Femur (tissue), 1 donor: ENCODE measurements around the gene IPCEF1.
"Not testable (repeated sequence)": the region's sequence is repeated elsewhere in the genome, so short reads cannot be mapped to it uniquely, and the experiment has no call there.

Experiments
- DNase-seq: peaks from one replicate; pipeline ENCODE4 v3.0.0-alpha.2; 2017

The IPCEF1 gene

DNA sequence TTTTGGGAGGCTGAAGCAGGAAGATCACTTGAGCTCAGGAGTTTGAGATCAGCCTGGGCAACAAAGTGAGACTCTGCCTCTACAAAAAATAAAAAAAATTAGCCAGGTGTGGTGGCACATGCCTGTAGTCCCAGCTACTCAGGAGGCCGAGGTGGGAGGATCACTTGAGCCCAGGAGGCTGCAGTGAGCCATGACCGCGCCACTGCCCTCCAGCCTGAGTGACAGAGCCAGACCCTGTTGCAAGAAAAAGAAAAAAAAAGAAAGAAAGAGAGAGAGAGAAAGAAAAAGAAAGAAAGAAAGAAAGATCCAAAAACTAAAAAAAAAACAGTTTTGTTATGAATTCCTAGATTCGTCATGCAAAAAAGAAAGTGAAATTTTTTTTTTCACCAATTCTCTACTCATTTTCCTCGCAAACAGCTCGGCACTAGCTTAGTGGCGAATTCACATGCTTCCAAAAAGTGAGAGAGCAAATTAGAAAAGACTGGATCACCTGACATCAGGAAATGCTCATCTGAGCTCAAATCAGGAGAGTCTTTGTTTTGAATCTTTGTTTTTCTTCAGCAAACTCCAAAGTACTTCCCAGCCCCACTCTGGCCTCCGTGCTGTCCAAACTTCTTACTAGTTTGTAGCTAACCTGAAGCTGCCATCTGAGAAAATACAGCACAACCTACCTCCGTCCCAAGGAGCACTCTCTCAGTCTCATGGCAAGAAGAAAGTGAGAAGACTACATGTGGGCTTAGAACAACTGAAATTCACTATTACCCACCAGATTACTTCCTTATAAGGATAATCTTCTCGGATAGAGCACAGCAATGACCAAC lies 27.0 kb downstream of the IPCEF1 start:
- no peak for DNase-seq

- DNase-seq, result not testable (repeated sequence)
These were observed 29.3 kb downstream of the IPCEF1 start for GRCh38 chr6:154327313-154327712.

DNA sequence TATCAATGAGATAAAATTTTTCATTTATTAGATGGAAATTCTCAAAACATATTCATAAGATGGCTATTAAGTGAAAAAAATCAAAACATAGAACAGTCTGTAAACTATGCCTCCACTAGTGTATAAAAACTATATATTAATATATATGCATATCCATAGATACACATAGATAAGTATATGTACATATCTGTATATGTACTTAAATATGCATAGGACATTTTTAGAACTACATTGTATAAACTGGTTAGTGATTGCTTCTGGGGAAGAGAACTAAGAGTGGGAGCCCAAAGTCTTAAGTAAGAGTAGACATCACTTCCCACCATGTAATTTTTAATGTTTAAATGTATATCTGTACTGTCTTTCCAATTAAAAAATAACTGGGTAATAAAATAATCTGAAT lies 31.5 kb downstream of the IPCEF1 start:
- no peak for DNase-seq

DNA sequence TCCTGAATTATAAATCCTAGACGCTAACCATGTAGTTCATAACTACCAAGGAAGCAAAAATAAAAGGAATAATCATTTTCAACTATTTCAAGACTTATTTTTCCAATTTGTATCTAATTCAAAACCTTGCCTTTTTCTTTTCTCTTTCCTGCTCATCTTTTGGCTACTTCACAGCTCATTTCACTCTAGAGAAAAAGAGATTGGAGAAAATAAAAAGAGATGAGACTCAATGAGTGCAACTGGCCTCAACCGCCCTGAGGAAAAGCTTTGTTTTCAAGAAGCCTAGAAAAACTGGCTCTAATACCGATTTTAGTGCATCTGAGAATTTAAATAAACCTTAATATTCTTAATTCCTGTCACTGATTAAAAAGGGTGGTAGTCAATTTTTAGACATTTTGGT lies 36.4 kb downstream of the IPCEF1 start:
- no peak for DNase-seq

- DNase-seq, result peak; percentile 35
These were observed 37.3 kb downstream of the IPCEF1 start for GRCh38 chr6:154319231-154319858.

DNA sequence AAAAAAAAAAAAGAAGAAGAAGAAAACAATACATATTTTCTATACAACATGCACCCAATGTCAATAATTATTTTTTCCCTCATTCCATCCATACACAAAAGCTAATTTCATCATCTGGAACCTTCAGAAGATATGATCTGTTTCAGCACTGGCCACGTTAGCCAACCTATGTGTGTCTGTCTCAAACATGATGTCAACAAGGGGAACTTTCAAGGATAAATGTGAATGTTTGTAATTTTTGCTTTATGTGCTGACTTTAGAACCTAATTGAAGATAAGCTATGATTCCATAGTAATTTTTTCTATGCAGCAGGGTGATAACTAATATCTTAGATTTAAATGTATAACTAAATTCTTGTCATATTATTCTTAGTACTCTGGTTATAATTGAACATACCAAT lies 37.9 kb downstream of the IPCEF1 start:
- DNase-seq, result no peak

- DNase-seq, result no peak
These were observed 40.5 kb downstream of the IPCEF1 start for GRCh38 chr6:154316131-154316530.

- no peak for DNase-seq
These were observed 42.5 kb downstream of the IPCEF1 start for GRCh38 chr6:154314084-154314483.

DNA sequence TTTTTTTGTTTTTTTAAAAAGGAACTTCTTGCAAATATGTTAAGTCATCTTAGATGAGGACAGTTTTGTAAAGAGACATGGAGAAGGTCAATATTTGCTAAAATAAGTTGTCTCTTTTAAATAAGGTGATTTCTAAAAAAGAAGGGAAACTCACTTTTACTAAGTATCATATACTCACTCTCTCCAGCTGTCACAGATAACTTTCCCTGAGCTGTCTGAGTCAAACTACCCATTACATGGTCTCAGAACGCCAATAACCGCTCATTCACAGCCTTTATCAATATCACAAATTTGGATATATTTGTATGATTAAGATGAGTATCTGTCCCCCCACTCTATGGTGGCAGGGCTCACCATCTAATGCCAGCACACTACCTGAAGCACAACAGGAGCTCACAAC lies 47.6 kb downstream of the IPCEF1 start:
- no peak for DNase-seq

GRCh38 chr6:154307696-154308425 lies 48.7 kb downstream of the IPCEF1 start:
- DNase-seq, result no peak

- DNase-seq, result not testable (repeated sequence)
These were observed 49.5 kb downstream of the IPCEF1 start for GRCh38 chr6:154307147-154307546.

GRCh38 chr6:154306696-154307095 lies 49.9 kb downstream of the IPCEF1 start:
- no peak for DNase-seq

GRCh38 chr6:154304191-154304590 lies 52.4 kb downstream of the IPCEF1 start:
- no peak for DNase-seq

DNA sequence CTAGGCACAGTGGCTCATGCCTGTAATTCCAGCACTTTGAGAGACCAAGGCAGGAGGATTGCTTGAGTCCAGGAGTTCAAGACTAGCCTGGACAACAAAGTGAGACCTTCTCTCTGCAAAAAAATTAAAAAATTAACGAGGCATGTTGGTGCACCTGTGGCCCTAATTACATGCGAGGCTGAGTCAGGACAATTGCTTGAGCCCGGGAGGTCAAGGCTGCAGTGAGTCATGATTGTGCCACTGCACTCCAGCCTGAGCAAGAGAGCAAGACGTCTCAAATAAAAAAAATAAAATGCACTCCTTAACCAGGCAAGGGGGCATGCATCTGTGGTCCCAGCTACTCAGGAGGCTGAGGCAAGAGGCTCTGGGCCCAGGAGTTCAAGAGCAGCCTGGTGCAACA lies 53.0 kb downstream of the IPCEF1 start:
- DNase-seq, result not testable (repeated sequence)

DNA sequence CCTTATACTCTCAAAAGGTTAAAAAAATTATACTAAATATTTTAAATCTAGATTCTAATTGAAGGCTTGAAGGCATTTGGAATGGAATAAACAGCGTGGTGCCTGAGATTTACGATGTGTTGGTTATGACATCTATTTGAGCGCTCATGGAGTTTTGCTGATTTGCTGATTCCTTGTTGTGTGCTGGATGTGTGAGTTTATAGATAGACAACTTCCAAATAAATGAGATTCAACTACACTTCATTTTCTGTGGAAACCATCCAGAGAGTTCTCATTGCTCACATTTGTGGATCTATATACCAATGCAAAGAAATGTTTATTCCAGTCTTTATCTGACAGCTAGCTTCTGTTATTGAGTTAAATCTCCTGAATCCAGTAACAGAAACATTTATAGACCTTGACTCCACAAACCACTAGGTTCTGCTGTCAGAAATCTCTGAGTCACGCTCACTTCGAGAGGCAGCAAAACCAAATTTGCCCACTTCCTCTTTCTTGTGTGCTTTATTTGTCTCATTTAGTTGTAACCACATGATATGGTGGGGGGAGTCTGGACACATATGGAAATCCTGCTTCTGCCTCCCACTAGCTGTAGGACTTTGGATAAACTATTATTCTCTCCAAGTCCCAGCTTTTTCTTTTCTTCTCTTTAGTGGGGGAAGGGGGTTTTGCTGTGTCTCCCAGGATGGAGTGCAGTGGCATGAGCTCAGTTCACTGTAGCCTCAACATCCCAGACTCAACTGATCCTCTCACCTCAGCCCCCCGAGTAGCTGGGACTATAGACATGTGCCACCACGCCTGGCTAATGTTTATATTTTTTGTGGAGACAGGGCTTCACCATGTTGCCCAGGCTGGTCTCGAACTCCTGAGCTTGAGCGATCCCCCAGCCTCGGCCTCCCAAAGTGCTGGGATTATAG lies 54.5 kb downstream of the IPCEF1 start:
- peak; percentile 55 for DNase-seq

DNA sequence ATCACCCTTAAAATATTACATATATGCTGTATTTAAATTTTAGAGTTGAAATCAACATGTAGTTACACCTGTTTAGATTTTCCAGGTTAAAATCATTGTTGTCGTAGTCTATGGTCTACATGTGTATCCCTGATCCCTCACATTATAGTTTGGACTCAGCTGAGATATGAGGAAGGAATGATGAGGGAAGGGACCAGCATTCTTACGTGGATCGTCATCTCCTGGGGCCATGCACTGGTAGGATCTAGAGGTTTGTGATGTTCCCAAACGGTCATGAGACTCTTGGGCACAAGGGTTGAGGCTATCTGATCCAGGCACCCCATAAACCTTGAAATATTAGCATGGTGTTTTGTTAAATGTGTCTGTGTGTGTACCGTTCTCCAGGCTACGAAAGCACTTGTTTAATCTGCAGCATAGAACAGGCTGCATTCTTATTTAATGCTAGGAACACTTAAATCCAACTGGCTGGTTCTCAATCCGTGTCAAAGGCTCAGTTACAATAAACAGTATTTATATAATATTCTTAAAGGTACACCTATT lies 55.4 kb downstream of the IPCEF1 start:
- DNase-seq, result no peak

GRCh38 chr6:154298297-154298696 lies 58.3 kb downstream of the IPCEF1 start:
- DNase-seq, result no peak

DNA sequence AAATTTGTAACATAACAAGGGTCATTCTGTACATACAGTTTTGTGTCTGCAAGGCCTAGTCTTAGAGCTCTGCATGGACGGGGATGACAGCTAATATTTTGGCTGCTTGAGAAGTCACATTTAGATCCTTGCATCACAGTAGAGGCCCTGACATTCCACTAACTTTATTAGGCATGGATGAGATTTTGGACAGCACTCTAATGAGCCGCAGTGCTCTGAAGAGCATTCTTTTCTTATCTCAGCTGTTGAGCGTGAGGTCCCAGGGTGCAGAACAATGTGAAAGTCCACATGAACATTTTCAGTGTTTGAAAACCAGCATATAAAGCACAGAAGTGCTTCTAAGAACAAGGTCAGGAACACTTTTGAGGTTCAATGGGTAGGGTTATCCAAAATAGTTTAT lies 58.9 kb downstream of the IPCEF1 start:
- DNase-seq, result no peak

DNA sequence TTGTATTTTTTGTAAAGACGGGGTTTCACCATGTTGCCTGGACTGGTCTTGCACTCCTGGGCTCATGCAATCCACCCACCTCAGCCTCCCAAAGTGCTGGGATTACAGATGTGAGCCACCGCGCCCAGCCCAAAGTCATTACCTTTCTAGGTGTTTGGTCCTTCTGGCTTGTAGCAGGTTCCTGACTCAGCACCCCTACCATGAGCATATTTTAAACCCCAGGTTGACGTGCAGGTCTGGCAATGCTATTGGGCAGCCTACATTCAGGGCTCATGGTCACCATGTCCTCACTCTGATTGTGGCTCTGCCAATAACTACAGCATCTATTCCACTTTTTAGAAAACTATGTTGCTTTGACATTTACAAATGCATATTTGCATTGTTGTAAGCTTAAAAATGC lies 59.4 kb downstream of the IPCEF1 start:
- DNase-seq, result no peak

GRCh38 chr6:154295733-154296132 lies 60.9 kb downstream of the IPCEF1 start:
- DNase-seq, result no peak

DNA sequence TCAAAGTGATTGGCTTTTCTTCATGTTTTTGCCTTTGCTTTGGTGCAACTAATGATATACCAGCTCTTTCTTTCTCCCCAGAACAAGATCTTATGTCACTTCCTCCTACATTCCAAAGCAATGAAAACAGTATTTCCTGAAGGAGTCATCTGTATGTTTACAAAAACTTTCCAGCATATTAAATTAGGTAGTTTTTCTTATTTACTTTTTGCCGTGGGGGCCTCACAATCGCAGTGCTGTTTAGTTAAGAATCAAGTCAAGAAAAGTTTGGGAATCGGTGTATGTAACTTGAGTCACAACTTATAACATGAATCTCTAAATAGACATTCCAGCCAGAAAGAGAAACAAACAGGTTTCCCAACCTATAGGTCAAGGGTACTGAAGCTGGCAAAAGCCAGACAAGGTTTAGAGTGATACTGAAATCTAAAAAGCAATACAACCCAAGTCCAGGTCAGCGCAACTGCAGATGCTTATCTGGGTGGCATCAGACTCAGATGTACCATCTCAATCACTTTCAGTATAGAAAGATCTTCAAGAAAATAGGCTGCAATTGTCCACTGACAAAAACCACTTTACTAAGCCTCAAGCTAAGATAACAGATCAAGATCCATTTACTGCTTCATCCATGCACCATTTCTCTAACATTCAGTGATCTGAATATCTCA lies 63.6 kb downstream of the IPCEF1 start:
- no peak for DNase-seq

DNA sequence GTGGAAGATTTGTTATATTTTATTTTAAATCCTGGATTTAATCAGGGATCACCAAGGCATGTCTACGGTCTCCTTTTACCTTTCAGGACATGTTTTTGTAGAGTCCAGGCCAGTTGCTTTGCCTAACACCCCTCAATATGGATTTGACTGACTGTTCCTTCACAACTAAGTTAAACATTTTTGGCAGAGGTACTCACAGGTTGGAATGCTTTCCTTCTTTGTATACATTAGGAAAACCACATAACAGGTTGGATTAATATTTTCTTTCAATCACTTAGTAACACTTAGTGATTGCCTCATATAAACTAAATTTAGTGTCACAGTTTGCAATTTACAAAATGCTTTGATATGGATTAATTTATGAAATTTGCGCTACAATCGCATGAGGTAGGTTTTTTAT lies 64.5 kb downstream of the IPCEF1 start:
- no peak for DNase-seq
